Measurements from ENCODE around the gene NNT.

NNT gene

GRCh38 chr5:43561356-43561755 is 41.6 kb upstream of the NNT start:
- TF ChIP-seq SUZ12 (IDR thresholded peaks at IDR 0.05; ENCODE audit: extremely low read depth, insufficient read depth, insufficient read length): no peak
- no peak for TF ChIP-seq YY1 (IDR thresholded peaks at IDR 0.05; ENCODE audit: insufficient read depth, insufficient read length)
- no peak for TF ChIP-seq ZNF274 (IDR thresholded peaks at IDR 0.05; ENCODE audit: low read depth, low read length)
- Histone ChIP-seq H3K27me3 (ENCODE audit: insufficient read depth, insufficient read length) (no peaks in the 10 kb centered on the region), H3K36me3 (ENCODE audit: insufficient read depth, insufficient read length, low read length) (no peaks in the 10 kb centered on the region), H3K9me3 (ENCODE audit: insufficient read depth, low read length) (no peaks in the 10 kb centered on the region), H3K4me3 (ENCODE audit: insufficient read length, low read depth) (no peak overlapping the region), H3K4me1 (ENCODE audit: insufficient read depth, insufficient read length) (no peaks in the 10 kb centered on the region), H3K9ac (ENCODE audit: insufficient read length, low read depth) (no peak overlapping the region)
- no peak for DNase-seq (ENCODE audit: low read depth, low spot score)

- no peaks in the 10 kb centered on the region for H3K4me1 ChIP-seq (ENCODE audit: insufficient read depth, insufficient read length)
- no peaks in the 10 kb centered on the region for H3K27me3 ChIP-seq (ENCODE audit: insufficient read depth, insufficient read length)
- no peak for TF ChIP-seq ZNF274 (IDR thresholded peaks at IDR 0.05; ENCODE audit: low read depth, low read length)
- TF ChIP-seq SUZ12 (IDR thresholded peaks at IDR 0.05; ENCODE audit: extremely low read depth, insufficient read depth, insufficient read length): no peak
- no peak for TF ChIP-seq YY1 (IDR thresholded peaks at IDR 0.05; ENCODE audit: insufficient read depth, insufficient read length)
- no peak overlapping the region for H3K9ac ChIP-seq (ENCODE audit: insufficient read length, low read depth)
- DNase-seq (ENCODE audit: low read depth, low spot score): no peak
- H3K9me3 ChIP-seq (ENCODE audit: insufficient read depth, low read length): no peaks in the 10 kb centered on the region
- no peak overlapping the region for H3K4me3 ChIP-seq (ENCODE audit: insufficient read length, low read depth)
- no peaks in the 10 kb centered on the region for H3K36me3 ChIP-seq (ENCODE audit: insufficient read depth, insufficient read length, low read length)
Observed at GRCh38 chr5:43563321-43563720, 39.7 kb upstream of the NNT start.

- no peaks in the 10 kb centered on the region for H3K4me1 ChIP-seq (ENCODE audit: insufficient read depth, insufficient read length)
- no peak overlapping the region for H3K4me3 ChIP-seq (ENCODE audit: insufficient read length, low read depth)
- no peak overlapping the region for H3K9ac ChIP-seq (ENCODE audit: insufficient read length, low read depth)
- TF ChIP-seq SUZ12 (IDR thresholded peaks at IDR 0.05; ENCODE audit: extremely low read depth, insufficient read depth, insufficient read length) (no peak), YY1 (IDR thresholded peaks at IDR 0.05; ENCODE audit: insufficient read depth, insufficient read length) (no peak), ZNF274 (IDR thresholded peaks at IDR 0.05; ENCODE audit: low read depth, low read length) (no peak)
- H3K9me3 ChIP-seq (ENCODE audit: insufficient read depth, low read length): no peaks in the 10 kb centered on the region
- H3K36me3 ChIP-seq (ENCODE audit: insufficient read depth, insufficient read length, low read length): no peaks in the 10 kb centered on the region
- H3K27me3 ChIP-seq (ENCODE audit: insufficient read depth, insufficient read length): no peaks in the 10 kb centered on the region
- DNase-seq (ENCODE audit: low read depth, low spot score): no peak
Observed at GRCh38 chr5:43564289-43564850, 38.6 kb upstream of the NNT start.

GRCh38 chr5:43565043-43565442 is 37.9 kb upstream of the NNT start:
- H3K27me3 ChIP-seq (ENCODE audit: insufficient read depth, insufficient read length): no peaks in the 10 kb centered on the region
- no peak for DNase-seq (ENCODE audit: low read depth, low spot score)
- TF ChIP-seq SUZ12 (IDR thresholded peaks at IDR 0.05; ENCODE audit: extremely low read depth, insufficient read depth, insufficient read length) (no peak), YY1 (IDR thresholded peaks at IDR 0.05; ENCODE audit: insufficient read depth, insufficient read length) (no peak), ZNF274 (IDR thresholded peaks at IDR 0.05; ENCODE audit: low read depth, low read length) (no peak)
- no peak overlapping the region for H3K9ac ChIP-seq (ENCODE audit: insufficient read length, low read depth)
- no peaks in the 10 kb centered on the region for H3K4me1 ChIP-seq (ENCODE audit: insufficient read depth, insufficient read length)
- no peaks in the 10 kb centered on the region for H3K9me3 ChIP-seq (ENCODE audit: insufficient read depth, low read length)
- no peak overlapping the region for H3K4me3 ChIP-seq (ENCODE audit: insufficient read length, low read depth)
- no peaks in the 10 kb centered on the region for H3K36me3 ChIP-seq (ENCODE audit: insufficient read depth, insufficient read length, low read length)

GRCh38 chr5:43567967-43568366 is 35.0 kb upstream of the NNT start:
- H3K9me3 ChIP-seq (ENCODE audit: insufficient read depth, low read length): no peaks in the 10 kb centered on the region
- H3K4me1 ChIP-seq (ENCODE audit: insufficient read depth, insufficient read length): no peaks in the 10 kb centered on the region
- no peak overlapping the region for H3K4me3 ChIP-seq (ENCODE audit: insufficient read length, low read depth)
- TF ChIP-seq SUZ12 (IDR thresholded peaks at IDR 0.05; ENCODE audit: extremely low read depth, insufficient read depth, insufficient read length): no peak
- TF ChIP-seq ZNF274 (IDR thresholded peaks at IDR 0.05; ENCODE audit: low read depth, low read length): no peak
- DNase-seq (ENCODE audit: low read depth, low spot score): no peak
- H3K9ac ChIP-seq (ENCODE audit: insufficient read length, low read depth): no peak overlapping the region
- H3K36me3 ChIP-seq (ENCODE audit: insufficient read depth, insufficient read length, low read length): no peaks in the 10 kb centered on the region
- no peaks in the 10 kb centered on the region for H3K27me3 ChIP-seq (ENCODE audit: insufficient read depth, insufficient read length)

GRCh38 chr5:43569236-43569746 is 33.7 kb upstream of the NNT start:
- no peak for TF ChIP-seq SUZ12 (IDR thresholded peaks at IDR 0.05; ENCODE audit: extremely low read depth, insufficient read depth, insufficient read length)
- TF ChIP-seq YY1 (IDR thresholded peaks at IDR 0.05; ENCODE audit: insufficient read depth, insufficient read length): no peak
- TF ChIP-seq ZNF274 (IDR thresholded peaks at IDR 0.05; ENCODE audit: low read depth, low read length): no peak
- H3K9me3 ChIP-seq (ENCODE audit: insufficient read depth, low read length): no peaks in the 10 kb centered on the region
- no peak for DNase-seq (ENCODE audit: low read depth, low spot score)
- H3K4me1 ChIP-seq (ENCODE audit: insufficient read depth, insufficient read length): no peaks in the 10 kb centered on the region
- no peaks in the 10 kb centered on the region for H3K36me3 ChIP-seq (ENCODE audit: insufficient read depth, insufficient read length, low read length)
- H3K27me3 ChIP-seq (ENCODE audit: insufficient read depth, insufficient read length): no peaks in the 10 kb centered on the region
- no peak overlapping the region for H3K9ac ChIP-seq (ENCODE audit: insufficient read length, low read depth)
- no peak overlapping the region for H3K4me3 ChIP-seq (ENCODE audit: insufficient read length, low read depth)

- Histone ChIP-seq H3K4me1 (ENCODE audit: insufficient read depth, insufficient read length) (no peaks in the 10 kb centered on the region), H3K9ac (ENCODE audit: insufficient read length, low read depth) (no peak overlapping the region), H3K27me3 (ENCODE audit: insufficient read depth, insufficient read length) (no peaks in the 10 kb centered on the region), H3K36me3 (ENCODE audit: insufficient read depth, insufficient read length, low read length) (no peaks in the 10 kb centered on the region), H3K9me3 (ENCODE audit: insufficient read depth, low read length) (no peaks in the 10 kb centered on the region), H3K4me3 (ENCODE audit: insufficient read length, low read depth) (no peak overlapping the region)
- DNase-seq (ENCODE audit: low read depth, low spot score): no peak
- TF ChIP-seq YY1 (IDR thresholded peaks at IDR 0.05; ENCODE audit: insufficient read depth, insufficient read length): no peak
- no peak for TF ChIP-seq SUZ12 (IDR thresholded peaks at IDR 0.05; ENCODE audit: extremely low read depth, insufficient read depth, insufficient read length)
- TF ChIP-seq ZNF274 (IDR thresholded peaks at IDR 0.05; ENCODE audit: low read depth, low read length): no peak
Observed at GRCh38 chr5:43570450-43571158, 32.4 kb upstream of the NNT start.

All from NT2/D1 (cell line).